Left ventricle myocardium inferior (tissue), 1 donor: ENCODE measurements around the gene AGAP2. TPM values are rescaled to one million over a fixed set of nuclear protein-coding genes. Genes with fewer than 3 reads are reported as not detected.
"Not testable (repeated sequence)": the region's sequence is repeated elsewhere in the genome, so short reads cannot be mapped to it uniquely, and the experiment has no call there.

Experiments used
- DNase-seq: peaks from one replicate; pipeline ENCODE4 v3.0.0-alpha.2; 2020
- H3K27ac ChIP-seq: fragments of 200-600 bp; replicated peaks from 2 replicates; pipeline ENCODE4 v1.8.0; 2021
- H3K27me3 ChIP-seq: fragments of 200-600 bp; 2 replicates; pipeline ENCODE4 v1.8.0; 2021; ENCODE audit warnings: low read depth
- H3K36me3 ChIP-seq: fragments of 200-600 bp; 2 replicates; pipeline ENCODE4 v1.8.0; 2021
- H3K4me1 ChIP-seq: fragments of 200-600 bp; 2 replicates; pipeline ENCODE4 v1.8.0; 2021
- H3K4me3 ChIP-seq: fragments of 200-600 bp; 2 replicates; pipeline ENCODE4 v1.8.0; 2021; ENCODE audit warnings: mild to moderate bottlenecking, moderate library complexity
- H3K9me3 ChIP-seq: fragments of 200-600 bp; replicated peaks from 2 replicates; pipeline ENCODE4 v1.8.0; 2021
- CTCF ChIP-seq: fragments of 200-600 bp; IDR thresholded peaks from 2 replicates; pipeline ENCODE4 v1.8.0; 2021; ENCODE audit warnings: antibody characterized with exemption, mild to moderate bottlenecking, borderline replicate concordance
- intact Hi-C: fragments of 100-400 bp; cut with micrococcal nuclease; formaldehyde crosslinking; loops from one replicate; pipeline ENCODE4 v1.11.0; 2022
- total RNA-seq: library from RNA; stranded (reverse); fragmentation: NEBNext Ultra II Directional; extraction: Animal tissue kit (Norgen Biotek cat#: 25700); gene quantifications from one replicate; pipeline ENCODE4 v1.2.1, GENCODE V29; 2021
- donor health status: DM: no; HTN: yes; CAD: no; lungs with severe emphysema.

AGAP2 gene
- total RNA-seq, 1 donor from 2014 or later, result 6.5 TPM

- no peak for DNase-seq
- Histone ChIP-seq H3K4me1 (no peaks in the 10 kb centered on the region), H3K4me3 (no peak overlapping the region), H3K27me3 (no peaks in the 10 kb centered on the region), H3K36me3 (peaks cover 73% of the 10 kb centered on the region), H3K9me3 (no peaks in the 10 kb centered on the region), H3K27ac (no peak overlapping the region)
- TF ChIP-seq CTCF, result no peak
- intact Hi-C loops, result no loop called here
Observed at GRCh38 chr12:57715786-57716185, 22.8 kb downstream of the AGAP2 start.

DNA sequence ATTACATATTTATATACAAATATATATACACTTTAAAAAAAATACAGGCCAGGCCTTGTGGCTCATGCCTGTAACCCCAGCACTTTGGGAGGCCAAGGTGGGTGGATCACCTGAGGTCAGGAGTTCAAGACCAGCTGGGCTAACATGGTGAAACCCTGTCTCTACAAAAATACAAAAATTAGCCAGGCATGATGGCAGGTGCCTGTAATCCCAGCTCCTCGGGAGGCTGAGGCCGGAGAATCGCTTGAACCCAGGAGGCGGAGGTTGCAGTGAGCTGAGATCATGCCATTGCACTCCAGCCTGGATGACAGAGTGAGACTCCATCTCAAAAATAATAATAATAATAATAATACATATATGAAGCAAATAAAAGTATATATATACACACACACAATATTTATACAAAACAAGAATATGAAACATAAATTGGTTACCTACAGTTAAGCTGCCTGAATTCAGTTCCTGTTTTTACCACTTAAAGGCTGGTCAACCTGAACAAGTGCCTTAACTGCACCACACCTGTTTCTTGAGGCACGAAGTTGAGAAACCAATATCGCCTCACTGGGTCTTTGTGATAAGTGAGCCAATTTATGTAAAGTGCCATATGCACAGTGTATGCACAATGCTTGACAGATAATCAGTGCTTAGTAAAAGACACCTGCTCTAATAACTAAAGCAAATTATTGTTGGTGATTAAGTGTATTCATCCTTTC lies 23.4 kb downstream of the AGAP2 start:
- H3K27me3 ChIP-seq, H3K4me1 ChIP-seq, DNase-seq, intact Hi-C loops, H3K9me3 ChIP-seq, H3K27ac ChIP-seq, H3K4me3 ChIP-seq: not testable (repeated sequence)
- peaks cover 67% of the 10 kb centered on the region for H3K36me3 ChIP-seq

DNA sequence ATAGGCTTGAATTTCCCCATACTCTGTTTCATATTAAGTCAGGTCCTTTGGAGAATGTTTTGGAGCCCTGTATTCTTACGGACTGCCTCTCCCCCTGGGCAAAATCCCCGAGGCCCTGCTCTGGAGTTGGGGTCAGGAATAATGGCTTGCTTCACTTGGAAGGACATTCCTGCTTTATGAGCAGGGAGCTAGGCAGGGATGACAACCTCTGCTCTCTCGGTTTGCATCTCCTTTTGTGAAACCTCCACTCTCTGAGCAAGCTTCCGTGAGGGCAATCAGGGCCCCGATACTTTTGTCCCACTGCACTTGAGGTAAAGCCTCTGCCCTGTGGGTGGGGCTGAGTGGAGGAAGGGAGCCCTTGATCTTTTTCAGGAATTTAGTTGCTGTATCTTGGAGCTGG lies 25.3 kb downstream of the AGAP2 start:
- intact Hi-C loops, result no loop called here
- peaks cover 49% of the 10 kb centered on the region for H3K36me3 ChIP-seq

DNA sequence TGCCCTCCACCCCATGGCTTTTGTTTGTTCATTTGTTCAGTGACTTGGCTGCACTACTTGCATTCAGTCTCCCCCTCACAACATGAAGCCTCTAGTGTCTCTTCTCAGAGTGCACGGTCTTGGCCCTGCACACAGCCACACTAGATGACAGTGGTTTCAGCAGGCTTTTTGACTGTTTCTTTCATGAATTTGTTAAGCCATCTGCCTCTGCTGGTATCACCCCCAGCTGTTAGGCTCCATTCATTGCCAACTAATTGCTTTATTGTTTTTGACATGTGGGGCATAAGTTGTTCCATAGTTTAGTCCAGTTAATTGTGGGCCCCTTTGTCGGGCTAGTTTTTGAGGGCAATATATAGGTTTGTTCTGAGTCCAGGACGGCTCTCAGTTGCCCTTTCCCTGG lies 25.8 kb downstream of the AGAP2 start:
- Histone ChIP-seq H3K27me3 (no peaks in the 10 kb centered on the region), H3K27ac (no peak overlapping the region), H3K9me3 (no peaks in the 10 kb centered on the region), H3K4me3 (no peak overlapping the region), H3K36me3 (peaks cover 48% of the 10 kb centered on the region), H3K4me1 (no peaks in the 10 kb centered on the region)
- no peak for TF ChIP-seq CTCF
- intact Hi-C loops, result no loop called here
- no peak for DNase-seq

More for the DNA sequence above, 25.3 kb downstream of the AGAP2 start:
- no peak overlapping the region for H3K4me3 ChIP-seq
- H3K27me3 ChIP-seq, result no peaks in the 10 kb centered on the region
- H3K9me3 ChIP-seq, result no peaks in the 10 kb centered on the region
- no peak for TF ChIP-seq CTCF
- no peaks in the 10 kb centered on the region for H3K4me1 ChIP-seq
- H3K27ac ChIP-seq, result no peak overlapping the region
- DNase-seq, result no peak

DNA sequence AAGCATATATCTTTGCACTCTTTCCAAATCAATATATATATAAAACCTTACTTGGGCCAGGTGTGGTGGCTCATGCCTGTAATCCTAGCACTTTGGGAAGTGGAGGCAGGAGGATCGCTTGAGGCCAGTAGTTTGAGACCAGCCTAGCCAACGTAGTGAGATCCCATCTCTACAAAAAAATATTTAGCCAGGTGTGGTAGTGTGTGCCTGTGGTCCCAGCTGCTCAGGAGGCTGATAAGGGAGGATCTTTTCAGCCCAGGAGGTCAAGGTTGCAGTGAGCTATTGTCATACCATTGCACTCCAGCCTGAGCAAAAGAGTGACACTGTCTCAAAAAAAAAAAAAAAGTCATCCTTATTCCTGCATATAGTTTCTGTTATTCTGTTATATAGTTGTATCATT lies 30.2 kb downstream of the AGAP2 start:
- Histone ChIP-seq H3K4me3 (no peak overlapping the region), H3K9me3 (peaks cover 9% of the 10 kb centered on the region), H3K36me3 (peaks cover 60% of the 10 kb centered on the region), H3K4me1 (no peaks in the 10 kb centered on the region), H3K27me3 (no peaks in the 10 kb centered on the region), H3K27ac (no peak overlapping the region)
- TF ChIP-seq CTCF, result no peak
- intact Hi-C loops, result no loop called here
- DNase-seq, result no peak

DNA sequence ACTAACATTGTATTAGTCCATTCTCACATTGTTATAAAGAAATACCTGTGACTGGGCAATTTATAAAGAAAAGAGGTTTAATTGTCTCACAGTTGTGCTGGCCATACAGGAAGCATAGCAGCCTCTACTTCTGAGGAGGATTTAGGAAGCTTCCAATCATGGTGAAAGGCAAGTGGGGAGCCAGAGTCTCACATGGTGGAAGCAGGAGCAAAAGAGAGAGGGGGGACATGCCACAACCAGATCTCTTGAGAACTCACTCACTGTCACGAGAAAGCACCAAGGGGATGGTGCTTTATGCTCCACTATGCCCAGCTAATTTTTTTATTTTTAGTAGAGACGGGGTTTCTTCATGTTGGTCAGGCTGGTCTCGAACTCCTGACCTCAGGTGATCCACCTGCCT lies 31.3 kb downstream of the AGAP2 start:
- Histone ChIP-seq H3K4me1 (no peaks in the 10 kb centered on the region), H3K27me3 (no peaks in the 10 kb centered on the region), H3K36me3 (peaks cover 64% of the 10 kb centered on the region), H3K4me3 (no peak overlapping the region), H3K9me3 (peaks cover 9% of the 10 kb centered on the region), H3K27ac (no peak overlapping the region)
- intact Hi-C loops, result no loop called here
- no peak for TF ChIP-seq CTCF
- DNase-seq, result no peak
